ENCODE measurements around the gene SLC25A33.

SLC25A33 gene

GRCh38 chr1:9573723-9574122 is 34.5 kb downstream of the SLC25A33 start:
- no peak for TF ChIP-seq POLR2AphosphoS5 (IDR thresholded peaks at IDR 0.05; ENCODE audit: low read depth, low read length)
- no peak for FAIRE-seq
- DNase-seq (ENCODE audit: insufficient read length) = no peak

DNA sequence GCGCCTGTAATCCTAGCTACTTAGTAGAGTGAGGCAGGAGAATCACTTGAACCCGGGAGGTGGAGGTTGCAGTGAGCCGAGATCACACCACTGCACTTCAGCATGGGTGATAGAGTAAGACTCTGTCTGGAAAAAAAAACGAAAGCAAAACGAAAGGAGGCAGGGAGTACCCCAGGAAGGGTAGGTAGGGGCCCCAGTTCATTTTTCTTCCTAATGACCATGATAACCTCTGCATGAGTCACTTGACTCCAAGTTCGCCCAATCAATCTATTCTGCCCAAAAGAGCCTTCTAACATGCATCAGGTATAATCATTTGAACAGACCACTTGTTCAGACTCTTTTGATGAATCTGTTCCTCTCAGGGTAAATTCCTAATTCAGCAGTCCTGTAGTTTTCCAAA is 36.2 kb downstream of the SLC25A33 start:
- TF ChIP-seq TAF1 (IDR thresholded peaks at IDR 0.05; ENCODE audit: borderline replicate concordance, low read depth, low read length) = no peak
- TF ChIP-seq POLR2AphosphoS5 (IDR thresholded peaks at IDR 0.05; ENCODE audit: low read depth, low read length) = no peak
- TF ChIP-seq POLR2A (IDR thresholded peaks at IDR 0.05; ENCODE audit: low read depth, low read length) = no peak
- FAIRE-seq (no peak), DNase-seq (ENCODE audit: insufficient read length) (no peak)

DNA sequence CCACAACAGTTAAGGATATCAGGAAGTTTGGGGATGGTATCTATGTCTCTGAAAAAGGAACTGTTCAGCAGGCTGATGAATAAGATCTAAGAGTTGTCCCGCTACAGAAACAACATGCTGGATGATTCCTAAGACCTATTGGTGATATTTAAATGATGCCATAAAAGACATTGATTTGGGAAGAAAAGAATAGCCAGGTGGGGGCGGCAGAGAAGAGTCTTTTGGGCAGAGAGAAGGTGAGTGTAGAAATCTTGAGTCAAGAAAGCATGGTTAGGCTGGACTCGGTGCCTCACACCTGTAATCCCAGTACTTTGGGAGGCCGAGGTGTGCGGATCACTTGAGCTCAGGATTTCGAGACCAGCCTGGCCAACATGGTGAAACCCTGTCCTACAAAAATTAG is 37.6 kb downstream of the SLC25A33 start:
- TF ChIP-seq POLR2AphosphoS5 (IDR thresholded peaks at IDR 0.05; ENCODE audit: low read depth, low read length) (no peak), TAF1 (IDR thresholded peaks at IDR 0.05; ENCODE audit: borderline replicate concordance, low read depth, low read length) (no peak), POLR2A (IDR thresholded peaks at IDR 0.05; ENCODE audit: low read depth, low read length) (no peak)
- FAIRE-seq (no peak), DNase-seq (ENCODE audit: insufficient read length) (no peak)

- DNase-seq (ENCODE audit: insufficient read length) (no peak), FAIRE-seq (no peak)
- TF ChIP-seq POLR2AphosphoS5 (IDR thresholded peaks at IDR 0.05; ENCODE audit: low read depth, low read length) (no peak), TAF1 (IDR thresholded peaks at IDR 0.05; ENCODE audit: borderline replicate concordance, low read depth, low read length) (no peak), POLR2A (IDR thresholded peaks at IDR 0.05; ENCODE audit: low read depth, low read length) (no peak)
Measured at GRCh38 chr1:9577423-9577822, 38.2 kb downstream of the SLC25A33 start.

DNA sequence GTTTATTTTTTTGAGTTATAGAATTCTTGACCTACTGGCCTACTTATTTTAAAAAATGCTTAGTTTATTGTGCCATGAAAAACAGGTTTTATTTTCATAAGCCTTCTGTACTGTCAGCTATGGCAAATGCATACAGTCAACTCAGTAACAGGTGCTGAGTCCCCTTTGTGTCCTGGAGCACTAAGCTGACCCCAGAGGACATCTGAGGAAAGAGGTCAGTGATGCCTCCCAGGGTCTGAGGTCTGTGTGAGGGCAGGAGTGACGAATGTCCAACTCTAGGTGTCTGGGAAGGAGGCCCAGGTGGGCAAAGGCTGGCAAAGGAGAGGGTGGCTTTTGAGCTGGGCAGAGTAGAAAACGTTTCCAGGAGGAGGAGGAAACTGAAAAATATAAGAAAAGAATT is 41.7 kb downstream of the SLC25A33 start:
- TF ChIP-seq TAF1 (IDR thresholded peaks at IDR 0.05; ENCODE audit: borderline replicate concordance, low read depth, low read length) = no peak
- no peak for TF ChIP-seq POLR2A (IDR thresholded peaks at IDR 0.05; ENCODE audit: low read depth, low read length)
- no peak for TF ChIP-seq POLR2AphosphoS5 (IDR thresholded peaks at IDR 0.05; ENCODE audit: low read depth, low read length)
- no peak for DNase-seq (ENCODE audit: insufficient read length)
- FAIRE-seq = no peak

- TF ChIP-seq POLR2A (IDR thresholded peaks at IDR 0.05; ENCODE audit: low read depth, low read length) = no peak
- TF ChIP-seq POLR2AphosphoS5 (IDR thresholded peaks at IDR 0.05; ENCODE audit: low read depth, low read length) = no peak
- no peak for TF ChIP-seq TAF1 (IDR thresholded peaks at IDR 0.05; ENCODE audit: borderline replicate concordance, low read depth, low read length)
- FAIRE-seq (peak; percentile 54), DNase-seq (ENCODE audit: insufficient read length) (no peak)
Measured at GRCh38 chr1:9586147-9586766, 47.0 kb downstream of the SLC25A33 start.

DNA sequence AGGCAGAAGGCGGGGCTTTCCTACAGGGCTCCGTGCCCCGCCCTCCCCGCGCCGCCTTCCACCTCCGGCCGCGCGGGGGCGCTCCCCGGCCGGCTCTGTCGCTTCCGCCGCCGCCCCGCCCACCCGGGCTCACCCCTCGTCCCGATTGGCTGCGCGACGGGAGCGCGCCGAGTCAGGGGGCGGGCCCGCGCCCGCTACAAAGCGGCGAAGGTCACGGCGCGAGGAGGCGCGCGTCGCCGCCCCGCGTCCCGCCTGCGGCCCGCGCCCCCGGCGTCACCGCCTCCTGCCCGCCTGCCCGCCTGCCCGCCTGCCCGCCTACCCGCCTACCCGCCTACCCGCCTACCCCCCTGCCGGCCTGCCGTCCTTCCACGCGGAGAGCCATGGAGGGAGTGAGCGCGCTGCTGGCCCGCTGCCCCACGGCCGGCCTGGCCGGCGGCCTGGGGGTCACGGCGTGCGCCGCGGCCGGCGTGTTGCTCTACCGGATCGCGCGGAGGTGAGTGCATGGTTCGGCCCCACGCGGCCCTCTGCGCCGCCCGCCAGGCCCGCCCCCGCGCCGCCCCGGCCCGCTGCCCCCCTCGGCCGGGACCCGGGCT is 49.4 kb downstream of the SLC25A33 start, which contains the start of gene TMEM201:
TMEM201 (plus strand) TSS at position 361 of the 593 bp plus-strand sequence; CDS start at position 381, 20 bp downstream.
- FAIRE-seq (peak; percentile 99), DNase-seq (ENCODE audit: insufficient read length) (peak; percentile 93)
- TF ChIP-seq POLR2AphosphoS5 (IDR thresholded peaks at IDR 0.05; ENCODE audit: low read depth, low read length) (peak; percentile 47; the same call in 1 of the 2 replicates), TAF1 (IDR thresholded peaks at IDR 0.05; ENCODE audit: borderline replicate concordance, low read depth, low read length) (no peak), POLR2A (IDR thresholded peaks at IDR 0.05; ENCODE audit: low read depth, low read length) (peak; percentile 61; the same call in 1 of the 2 replicates)

DNA sequence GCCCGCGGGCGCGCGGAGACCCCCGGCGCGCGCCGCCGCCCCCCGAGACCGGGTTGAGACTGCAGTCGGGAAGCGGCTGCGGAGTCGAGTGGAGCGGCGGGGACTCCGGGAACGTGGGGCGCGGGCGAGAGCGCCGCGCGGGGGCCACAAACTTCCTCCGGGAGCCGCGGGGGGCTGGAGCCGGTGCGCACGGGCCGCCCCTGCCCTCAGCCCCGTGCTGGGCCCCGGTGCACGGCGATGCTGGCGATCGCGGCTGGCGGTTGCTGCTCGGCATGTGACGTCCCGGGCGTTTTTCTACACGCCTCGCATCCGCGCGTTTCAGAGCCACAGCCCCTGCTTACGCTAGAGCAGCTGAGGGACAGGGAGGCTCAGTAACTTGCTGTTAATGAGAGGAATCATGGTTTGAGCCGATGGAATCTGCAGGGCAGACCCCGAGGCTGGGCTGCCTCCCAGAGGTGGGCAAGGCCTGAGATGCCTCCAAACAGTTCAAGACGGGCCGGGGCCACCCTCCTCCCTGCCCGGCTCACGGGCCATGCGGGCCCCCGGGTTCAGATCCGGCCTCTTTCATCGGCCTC is 50.0 kb downstream of the SLC25A33 start:
- FAIRE-seq (no peak), DNase-seq (ENCODE audit: insufficient read length) (peak; percentile 24)
- TF ChIP-seq POLR2A (IDR thresholded peaks at IDR 0.05; ENCODE audit: low read depth, low read length) (no peak), TAF1 (IDR thresholded peaks at IDR 0.05; ENCODE audit: borderline replicate concordance, low read depth, low read length) (no peak; the same call in 1 of the 2 replicates), POLR2AphosphoS5 (IDR thresholded peaks at IDR 0.05; ENCODE audit: low read depth, low read length) (no peak)

DNA sequence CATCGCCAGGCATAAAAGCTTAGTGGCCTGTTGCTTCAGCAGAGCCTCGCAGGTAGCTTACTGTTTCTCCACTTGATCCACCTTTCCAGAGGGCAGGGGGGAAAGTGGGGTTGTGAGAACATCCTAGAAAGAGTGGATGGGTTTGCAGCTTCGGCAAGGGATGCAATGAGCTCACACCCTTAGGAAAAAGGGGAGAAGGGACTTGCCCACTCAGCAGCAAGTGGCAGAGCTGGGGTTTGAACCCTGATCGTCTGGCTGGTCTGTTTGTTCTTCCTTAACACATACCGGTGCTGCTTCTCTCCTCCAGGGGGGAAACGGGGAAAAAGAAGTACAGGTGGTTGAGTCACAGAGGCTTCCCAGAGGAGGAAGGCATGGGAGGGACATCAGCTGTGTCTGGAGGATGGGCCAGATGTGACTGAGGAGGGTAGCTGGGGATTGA is 50.5 kb downstream of the SLC25A33 start:
- no peak for TF ChIP-seq POLR2AphosphoS5 (IDR thresholded peaks at IDR 0.05; ENCODE audit: low read depth, low read length)
- no peak for TF ChIP-seq POLR2A (IDR thresholded peaks at IDR 0.05; ENCODE audit: low read depth, low read length)
- no peak for TF ChIP-seq TAF1 (IDR thresholded peaks at IDR 0.05; ENCODE audit: borderline replicate concordance, low read depth, low read length)
- peak; percentile 84 for FAIRE-seq
- no peak for DNase-seq (ENCODE audit: insufficient read length)

GRCh38 chr1:9590201-9590600 is 50.9 kb downstream of the SLC25A33 start:
- TF ChIP-seq TAF1 (IDR thresholded peaks at IDR 0.05; ENCODE audit: borderline replicate concordance, low read depth, low read length) (no peak), POLR2A (IDR thresholded peaks at IDR 0.05; ENCODE audit: low read depth, low read length) (no peak)
- peak; percentile 62 for FAIRE-seq

DNA sequence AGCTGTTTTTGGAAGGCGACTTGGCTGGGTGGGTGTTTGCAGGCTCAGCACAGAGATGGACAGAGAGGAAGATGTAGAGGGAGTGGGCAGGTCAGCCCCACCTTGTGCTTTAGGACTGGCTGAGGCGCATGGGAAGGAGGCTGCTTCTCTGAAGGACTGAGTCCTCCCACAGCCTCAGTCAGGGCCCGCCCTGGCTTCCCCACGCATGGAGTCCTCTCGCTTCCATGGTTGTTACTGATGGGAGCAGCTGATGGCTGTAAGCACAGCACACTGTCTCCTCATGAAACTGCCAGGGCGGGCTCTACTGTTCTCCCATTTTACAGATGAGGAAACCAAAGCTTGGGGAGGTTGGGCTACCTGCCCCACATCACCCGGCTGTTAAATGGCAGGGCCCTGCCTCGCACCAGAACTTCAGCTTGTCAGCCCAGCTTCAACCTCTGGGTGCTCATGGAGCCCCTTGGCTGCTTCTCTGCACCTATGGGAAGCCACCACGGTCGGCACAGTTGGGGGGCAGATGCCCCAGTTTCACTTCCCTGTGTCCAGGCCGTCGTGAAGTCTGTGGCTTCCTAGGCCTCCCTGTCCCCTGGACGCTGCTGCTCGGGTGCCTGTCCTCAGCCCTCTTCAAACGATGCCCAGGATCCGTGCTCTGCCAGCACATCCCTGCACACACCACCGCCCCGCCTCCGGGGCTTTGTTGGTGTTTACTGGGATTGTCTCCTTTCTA is 51.8 kb downstream of the SLC25A33 start:
- DNase-seq (ENCODE audit: insufficient read length) (peak; percentile 30), FAIRE-seq (peak; percentile 5)
- TF ChIP-seq POLR2AphosphoS5 (IDR thresholded peaks at IDR 0.05; ENCODE audit: low read depth, low read length) = no peak
- TF ChIP-seq TAF1 (IDR thresholded peaks at IDR 0.05; ENCODE audit: borderline replicate concordance, low read depth, low read length) = no peak

More at GRCh38 chr1:9590201-9590600, 50.9 kb downstream of the SLC25A33 start:
- no peak for DNase-seq (ENCODE audit: insufficient read length)
